Astrocyte (in vitro differentiated cells and primary cell): ENCODE results near the gene HMG20A.

Source experiments
- CTCF ChIP-seq: IDR thresholded peaks from 2 replicates; pipeline ENCODE4 v1.5.1; 2011; ENCODE audit warnings: low read depth, mild to moderate bottlenecking, inconsistent platforms, low read length, moderate library complexity; ENCODE audit not compliant: insufficient read depth
- EZH2 ChIP-seq: IDR thresholded peaks from 2 replicates; pipeline ENCODE4 v1.6.1; 2012; ENCODE audit warnings: mild to moderate bottlenecking, low read length, inconsistent platforms; ENCODE audit not compliant: insufficient read depth

GRCh38 chr15:77454951-77455350 lies 34.3 kb downstream of the HMG20A start:
- TF ChIP-seq CTCF, result no peak
- no peak for TF ChIP-seq EZH2
